SU-DHL-6 (cell line): ENCODE results near the gene PDE8B.

Source experiments
- EZH2phosphoT487 ChIP-seq: fragments of 200-600 bp; sonication (generic), shearing (Covaris generic); conservative IDR thresholded peaks from 2 replicates; pipeline ENCODE4 v1.6.1; 2018; ENCODE audit warnings: mild to moderate bottlenecking, antibody characterized with exemption, low read length, moderate library complexity, mixed read lengths
- TF ChIP-seq, protein P1 (sequence below): fragments of 200-600 bp; sonication (generic); IDR thresholded peaks from one replicate; pipeline ENCODE4 v1.5.1; 2017; ENCODE audit warnings: antibody characterized with exemption, mild to moderate bottlenecking, low read length, moderate library complexity; ENCODE audit not compliant: insufficient read depth, poor library complexity, severe bottlenecking

- TF ChIP-seq, protein P1, sequence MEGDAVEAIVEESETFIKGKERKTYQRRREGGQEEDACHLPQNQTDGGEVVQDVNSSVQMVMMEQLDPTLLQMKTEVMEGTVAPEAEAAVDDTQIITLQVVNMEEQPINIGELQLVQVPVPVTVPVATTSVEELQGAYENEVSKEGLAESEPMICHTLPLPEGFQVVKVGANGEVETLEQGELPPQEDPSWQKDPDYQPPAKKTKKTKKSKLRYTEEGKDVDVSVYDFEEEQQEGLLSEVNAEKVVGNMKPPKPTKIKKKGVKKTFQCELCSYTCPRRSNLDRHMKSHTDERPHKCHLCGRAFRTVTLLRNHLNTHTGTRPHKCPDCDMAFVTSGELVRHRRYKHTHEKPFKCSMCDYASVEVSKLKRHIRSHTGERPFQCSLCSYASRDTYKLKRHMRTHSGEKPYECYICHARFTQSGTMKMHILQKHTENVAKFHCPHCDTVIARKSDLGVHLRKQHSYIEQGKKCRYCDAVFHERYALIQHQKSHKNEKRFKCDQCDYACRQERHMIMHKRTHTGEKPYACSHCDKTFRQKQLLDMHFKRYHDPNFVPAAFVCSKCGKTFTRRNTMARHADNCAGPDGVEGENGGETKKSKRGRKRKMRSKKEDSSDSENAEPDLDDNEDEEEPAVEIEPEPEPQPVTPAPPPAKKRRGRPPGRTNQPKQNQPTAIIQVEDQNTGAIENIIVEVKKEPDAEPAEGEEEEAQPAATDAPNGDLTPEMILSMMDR, result no peak
- no peak for TF ChIP-seq EZH2phosphoT487
Measured at GRCh38 chr5:77309140-77309539, 98.7 kb downstream of the PDE8B start.
